Mesendoderm (in vitro differentiated cells): ENCODE results near the gene CMC2. TPM values are rescaled to one million over a fixed set of nuclear protein-coding genes. Genes with fewer than 3 reads are reported as not detected.
A peak's percentile ranks its signal among the peaks of the same experiment; 100 is the strongest.

Experiments used
- DNase-seq: peaks from one replicate; pipeline ENCODE4 v3.0.0; 2013
- H2AK5ac ChIP-seq: 2 replicates; pipeline ENCODE4 v1.6.1; 2013; ENCODE audit warnings: low read length, inconsistent platforms
- H2BK120ac ChIP-seq: 2 replicates; pipeline ENCODE4 v1.6.1; 2013; ENCODE audit warnings: low read depth, mild to moderate bottlenecking, low read length, moderate library complexity, mixed read lengths
- H2BK15ac ChIP-seq: replicated peaks from 2 replicates; pipeline ENCODE4 v1.6.1; 2013; ENCODE audit warnings: low read depth, mild to moderate bottlenecking, moderate library complexity
- H2BK5ac ChIP-seq: 2 replicates; pipeline ENCODE4 v1.6.1; 2013; ENCODE audit warnings: low read length, inconsistent platforms
- H3K18ac ChIP-seq: 2 replicates; pipeline ENCODE4 v1.6.1; 2013; ENCODE audit warnings: mild to moderate bottlenecking, low read length, mixed read lengths
- H3K23ac ChIP-seq: one replicate; pipeline ENCODE4 v1.6.1; 2013; ENCODE audit warnings: low read length
- H3K27ac ChIP-seq: 2 replicates; pipeline ENCODE4 v1.5.1; 2013; ENCODE audit warnings: low read depth, mild to moderate bottlenecking, inconsistent platforms, low read length, moderate library complexity
- H3K27me3 ChIP-seq: 2 replicates; pipeline ENCODE4 v1.6.1; 2013; ENCODE audit warnings: low read length, control low read depth, mild to moderate bottlenecking, inconsistent platforms; ENCODE audit not compliant: insufficient read depth, poor library complexity
- H3K36me3 ChIP-seq: 2 replicates; pipeline ENCODE4 v1.6.1; 2013; ENCODE audit warnings: low read length, inconsistent platforms; ENCODE audit not compliant: control insufficient read depth, insufficient read depth
- H3K4ac ChIP-seq: one replicate; pipeline ENCODE4 v1.6.1; 2013; ENCODE audit warnings: low read depth, mild to moderate bottlenecking, low read length, moderate library complexity
- H3K4me1 ChIP-seq: 2 replicates; pipeline ENCODE4 v1.6.1; 2013; ENCODE audit warnings: low read depth, low read length, inconsistent platforms; ENCODE audit not compliant: control insufficient read depth
- H3K4me2 ChIP-seq: 2 replicates; pipeline ENCODE4 v1.6.1; 2013; ENCODE audit warnings: low read length
- H3K4me3 ChIP-seq: 2 replicates; pipeline ENCODE4 v1.5.1; 2013; ENCODE audit warnings: mild to moderate bottlenecking, low read length
- H3K56ac ChIP-seq: one replicate; pipeline ENCODE4 v1.6.1; 2013; ENCODE audit warnings: low read length
- H3K79me1 ChIP-seq: 2 replicates; pipeline ENCODE4 v1.6.1; 2013; ENCODE audit warnings: low read length, inconsistent platforms
- H3K79me2 ChIP-seq: 2 replicates; pipeline ENCODE4 v1.6.1; 2013; ENCODE audit warnings: mild to moderate bottlenecking, low read length; ENCODE audit not compliant: control insufficient read depth, insufficient read depth
- H3K9ac ChIP-seq: 2 replicates; pipeline ENCODE4 v1.6.1; 2013; ENCODE audit warnings: low read length, inconsistent platforms
- H4K5ac ChIP-seq: one replicate; pipeline ENCODE4 v1.6.1; 2013; ENCODE audit warnings: low read length
- H4K8ac ChIP-seq: one replicate; pipeline ENCODE4 v1.6.1; 2013; ENCODE audit warnings: low read depth, mild to moderate bottlenecking, control low read depth, low read length, moderate library complexity
- whole genome bisulfite sequencing: extraction: QIAGEN DNeasy Blood & Tissue Kit; methylation state at CpG from one replicate; pipeline ENCODE4 v1.1.7; 2013; ENCODE audit warnings: low lambda C conversion rate, missing lambda C conversion rate; ENCODE audit not compliant: insufficient coverage; ENCODE audit errors: extremely low coverage; 5-methylcytosine and 5-hydroxymethylcytosine counted together
- polyA plus RNA-seq, 2 experiments: library from polyadenylated mRNA; stranded (reverse); fragments of 200-250 nt; gene quantifications; one replicate each; pipeline ENCODE4 v1.2.3, GENCODE V29; 2013

The CMC2 gene
- 181 TPM for polyA plus RNA-seq (2013, experiment 1 of 2)
- polyA plus RNA-seq (2013, experiment 2 of 2) = 174 TPM

GRCh38 chr16:81006813-81007695, at the start of gene CMC2, which contains the start of gene CENPN:
TSS of gene CMC2 (minus strand) at chr16:81006885. CDS start at chr16:80997394, 9,491 bp downstream.
TSS of gene CENPN (plus strand) at chr16:81007214. CDS start at chr16:81011940, 4,726 bp downstream.
- Histone ChIP-seq H3K79me1 (peaks cover 18% of the 10 kb centered on the region), H2AK5ac (no peak within 1 kb of the TSS), H3K4me1 (no peaks in the 10 kb centered on the region), H2BK5ac (peak within 1 kb of the TSS; percentile 99), H3K36me3 (peaks cover 2% of the 10 kb centered on the region), H3K4ac (peak within 1 kb of the TSS; percentile 56), H3K18ac (peak within 1 kb of the TSS; percentile 65), H3K4me2 (peak within 1 kb of the TSS; percentile 80), H4K8ac (no peak within 1 kb of the TSS), H3K9ac (peak within 1 kb of the TSS; percentile 94), H3K79me2 (peaks cover 67% of the 10 kb centered on the region), H4K5ac (no peak within 1 kb of the TSS), H3K4me3 (peak within 1 kb of the TSS; percentile 93), H2BK15ac (no peak within 1 kb of the TSS), H3K56ac (peak within 1 kb of the TSS; percentile 100), H3K23ac (peak within 1 kb of the TSS; percentile 83), H3K27ac (peak within 1 kb of the TSS; percentile 85), H3K27me3 (no peaks in the 10 kb centered on the region), H2BK120ac (no peak within 1 kb of the TSS)
- no CpG with 5 or more reads among the region's 75 CpGs for WGBS
- peak; percentile 99 for DNase-seq

GRCh38 chr16:81053761-81054160, 47.1 kb upstream of the CMC2 start:
- Histone ChIP-seq H2AK5ac (no peak overlapping the region), H3K27ac (no peak overlapping the region), H3K56ac (no peak overlapping the region), H3K4me1 (no peaks in the 10 kb centered on the region), H2BK120ac (no peak overlapping the region), H3K23ac (no peak overlapping the region), H4K5ac (no peak overlapping the region), H3K79me1 (no peaks in the 10 kb centered on the region), H3K4me2 (no peak overlapping the region), H3K79me2 (no peaks in the 10 kb centered on the region), H4K8ac (no peak overlapping the region), H3K18ac (no peak overlapping the region), H3K9ac (no peak overlapping the region), H2BK5ac (no peak overlapping the region), H2BK15ac (no peak overlapping the region), H3K4ac (no peak overlapping the region), H3K4me3 (no peak overlapping the region), H3K36me3 (no peaks in the 10 kb centered on the region), H3K27me3 (no peaks in the 10 kb centered on the region)
- WGBS = no CpG with 5 or more reads among the region's 11 CpGs
- DNase-seq = no peak

GRCh38 chr16:81042821-81043220, 36.1 kb upstream of the CMC2 start:
- H3K4me3 ChIP-seq = no peak overlapping the region
- no peak overlapping the region for H3K23ac ChIP-seq
- peaks cover 11% of the 10 kb centered on the region for H3K79me2 ChIP-seq
- H3K9ac ChIP-seq = no peak overlapping the region
- H4K5ac ChIP-seq = no peak overlapping the region
- no peaks in the 10 kb centered on the region for H3K4me1 ChIP-seq
- no peak overlapping the region for H3K4ac ChIP-seq
- no peak overlapping the region for H2BK15ac ChIP-seq
- no peak overlapping the region for H2BK5ac ChIP-seq
- no peak overlapping the region for H3K18ac ChIP-seq
- H2BK120ac ChIP-seq = no peak overlapping the region
- H2AK5ac ChIP-seq = no peak overlapping the region
- H3K4me2 ChIP-seq = no peak overlapping the region
- no peak overlapping the region for H3K56ac ChIP-seq
- no peak for DNase-seq
- no CpG with 5 or more reads among the region's 2 CpGs for WGBS
- H3K79me1 ChIP-seq = peaks cover 10% of the 10 kb centered on the region
- no peaks in the 10 kb centered on the region for H3K27me3 ChIP-seq
- no peak overlapping the region for H3K27ac ChIP-seq
- H3K36me3 ChIP-seq = peaks cover 7% of the 10 kb centered on the region
- no peak overlapping the region for H4K8ac ChIP-seq

GRCh38 chr16:81041696-81042095, 35.0 kb upstream of the CMC2 start:
- Histone ChIP-seq H3K27ac (no peak overlapping the region), H3K4ac (no peak overlapping the region), H3K23ac (no peak overlapping the region), H3K36me3 (peaks cover 7% of the 10 kb centered on the region), H3K18ac (no peak overlapping the region), H4K8ac (no peak overlapping the region), H3K79me1 (peaks cover 15% of the 10 kb centered on the region), H4K5ac (no peak overlapping the region), H2BK15ac (no peak overlapping the region), H2AK5ac (no peak overlapping the region), H3K56ac (no peak overlapping the region), H3K9ac (no peak overlapping the region), H3K4me3 (no peak overlapping the region), H2BK5ac (no peak overlapping the region), H2BK120ac (no peak overlapping the region), H3K4me2 (no peak overlapping the region), H3K79me2 (peaks cover 21% of the 10 kb centered on the region), H3K4me1 (peaks cover 4% of the 10 kb centered on the region), H3K27me3 (no peaks in the 10 kb centered on the region)
- peak; percentile 41 for DNase-seq
- no CpG with 5 or more reads among the region's 4 CpGs for WGBS

GRCh38 chr16:81040842-81041241, 34.2 kb upstream of the CMC2 start:
- H3K18ac ChIP-seq = no peak overlapping the region
- H3K79me1 ChIP-seq = peaks cover 18% of the 10 kb centered on the region
- no peak overlapping the region for H3K23ac ChIP-seq
- H4K8ac ChIP-seq = no peak overlapping the region
- H4K5ac ChIP-seq = no peak overlapping the region
- no peak overlapping the region for H2BK120ac ChIP-seq
- DNase-seq = peak; percentile 32
- no peak overlapping the region for H3K9ac ChIP-seq
- no peaks in the 10 kb centered on the region for H3K27me3 ChIP-seq
- H3K79me2 ChIP-seq = peaks cover 26% of the 10 kb centered on the region
- no peak overlapping the region for H3K4ac ChIP-seq
- no peak overlapping the region for H2AK5ac ChIP-seq
- no peak overlapping the region for H3K56ac ChIP-seq
- no peak overlapping the region for H2BK5ac ChIP-seq
- no CpG with 5 or more reads among the region's 5 CpGs for WGBS
- no peak overlapping the region for H2BK15ac ChIP-seq
- no peak overlapping the region for H3K27ac ChIP-seq
- H3K4me3 ChIP-seq = no peak overlapping the region
- peaks cover 4% of the 10 kb centered on the region for H3K4me1 ChIP-seq
- peaks cover 7% of the 10 kb centered on the region for H3K36me3 ChIP-seq
- H3K4me2 ChIP-seq = no peak overlapping the region
